Endothelial cell of umbilical vein (primary cell): Measurements from ENCODE around the gene PLXNA4. TPM values are rescaled to one million over a fixed set of nuclear protein-coding genes. Genes with fewer than 3 reads are reported as not detected.

Source experiments
- BruUV-seq: library from RNA; stranded (reverse); fragments of 400-500 nt; replicated peaks from 2 replicates; lab custom pipeline; 2021; lab: Mats Ljungman, UMichigan
- CTCF ChIA-PET: fragments of 300-600, 350-600 bp; sonication (Branson Sonifier 250); formaldehyde crosslinking; loops from one replicate; lab custom pipeline; 2021; ENCODE audit warnings: antibody characterized with exemption, inconsistent platforms; lab: Charles Lee
- POLR2A ChIA-PET: fragments of 300-600, 350-600 bp; sonication (Branson Sonifier 250); formaldehyde crosslinking; loops from one replicate; lab custom pipeline; 2021; ENCODE audit warnings: antibody characterized with exemption, inconsistent platforms; lab: Charles Lee
- DNase-seq: peaks from one replicate; pipeline ENCODE4 v3.0.0-alpha.2; 2011; ENCODE audit warnings: low read depth, low spot score
- FAIRE-seq: peaks from 2 replicates; lab custom pipeline; 2011; peaks lifted over from hg19 to GRCh38; lab: Jason Lieb, UNC
- H2AFZ ChIP-seq: 2 replicates; pipeline ENCODE4 v1.6.0; 2012; ENCODE audit warnings: low read depth, low read length, control low read depth, inconsistent platforms
- H3K27ac ChIP-seq: 2 replicates; pipeline ENCODE4 v1.5.1; 2011; ENCODE audit warnings: low read depth, mild to moderate bottlenecking, control low read depth, low read length, moderate library complexity; ENCODE audit not compliant: insufficient read depth
- H3K27me3 ChIP-seq, 2 experiments: 2 replicates each; pipeline versions ENCODE4 v1.6.0 to v1.6.1; 2011; ENCODE audit warnings: low read length in 2 of 2, mixed read lengths in 1 of 2; ENCODE audit not compliant: control insufficient read depth in 2 of 2, insufficient read depth in 2 of 2
- H3K36me3 ChIP-seq, 2 experiments: 2 replicates in 1 of 2; 3 replicates in 1 of 2; pipeline ENCODE4 v1.5.1; 2011; ENCODE audit warnings: low read length in 2 of 2, mild to moderate bottlenecking in 1 of 2, moderate library complexity in 1 of 2; ENCODE audit not compliant: control insufficient read depth in 2 of 2, insufficient read depth in 2 of 2; ENCODE audit errors: extremely low read depth in 1 of 2
- H3K4me1 ChIP-seq: 3 replicates; pipeline ENCODE4 v1.5.1; 2011; ENCODE audit warnings: mild to moderate bottlenecking, low read length; ENCODE audit not compliant: control insufficient read depth, insufficient read depth; ENCODE audit errors: extremely low read depth
- H3K4me2 ChIP-seq: 2 replicates; pipeline ENCODE4 v1.6.1; 2011; ENCODE audit warnings: low read length, control low read depth, mixed read lengths; ENCODE audit not compliant: insufficient read depth
- H3K4me3 ChIP-seq, 3 experiments: fragments of 200-600 bp in 1 of 3; sonication (generic), shearing (Covaris generic) in 1 of 3; replicated peaks in 1 of 3; 2 replicates each; pipeline ENCODE4 v1.5.1; 2011 to 2016; ENCODE audit warnings: control low read depth in 3 of 3, low read length in 3 of 3, mild to moderate bottlenecking in 2 of 3, inconsistent platforms in 1 of 3, low read depth in 1 of 3, moderate library complexity in 1 of 3; ENCODE audit not compliant: insufficient read depth in 1 of 3
- H3K79me2 ChIP-seq: 2 replicates; pipeline ENCODE4 v1.6.0; 2012; ENCODE audit warnings: low read length, inconsistent platforms; ENCODE audit not compliant: control insufficient read depth, insufficient read depth
- H3K9ac ChIP-seq: replicated peaks from 2 replicates; pipeline ENCODE3; 2011; ENCODE audit warnings: low read length, control low read depth; ENCODE audit not compliant: insufficient read depth; ENCODE audit errors: extremely low read depth
- H3K9me1 ChIP-seq: replicated peaks from 3 replicates; pipeline ENCODE4 v1.6.0; 2011; ENCODE audit warnings: mild to moderate bottlenecking, low read length; ENCODE audit not compliant: control insufficient read depth, insufficient read depth; ENCODE audit errors: extremely low read depth
- H3K9me3 ChIP-seq: replicated peaks from 2 replicates; pipeline ENCODE4 v1.5.1; 2012; ENCODE audit warnings: low read length, inconsistent platforms; ENCODE audit not compliant: control insufficient read depth, insufficient read depth
- H4K20me1 ChIP-seq: replicated peaks from 2 replicates; pipeline ENCODE3; 2011; ENCODE audit warnings: mild to moderate bottlenecking, low read length; ENCODE audit not compliant: control insufficient read depth, insufficient read depth; ENCODE audit errors: extremely low read depth
- FOS ChIP-seq: IDR thresholded peaks from 2 replicates; pipeline ENCODE4 v1.6.1; 2011; ENCODE audit warnings: mild to moderate bottlenecking, low read length, moderate library complexity, borderline replicate concordance; ENCODE audit not compliant: insufficient read depth
- GATA2 ChIP-seq: IDR thresholded peaks from 2 replicates; pipeline ENCODE4 v1.7.0; 2011; ENCODE audit warnings: low read depth, mild to moderate bottlenecking, moderate library complexity, mixed read lengths, low read length; ENCODE audit not compliant: insufficient read length, insufficient read depth
- JUN ChIP-seq: IDR thresholded peaks from 2 replicates; pipeline ENCODE4 v1.6.1; 2011; ENCODE audit warnings: borderline replicate concordance, low read depth; ENCODE audit not compliant: insufficient read length, insufficient read depth
- MYC ChIP-seq: IDR thresholded peaks from one replicate; pipeline ENCODE4 v1.6.1; 2011; ENCODE audit warnings: mild to moderate bottlenecking, low read depth, low read length
- POLR2A ChIP-seq: IDR thresholded peaks from 2 replicates; pipeline ENCODE4 v1.6.1; 2012; ENCODE audit warnings: low read depth, mild to moderate bottlenecking, control low read depth, low read length
- dilution Hi-C: fragments of 300-500 bp; cut with MboI; formaldehyde crosslinking; loops from one replicate; pipeline ENCODE4 v1.15.0; 2019; ENCODE audit warnings: low sequenced_read_pairs; ENCODE audit not compliant: extremely low pct_ligation_motif_present
- intact Hi-C: fragments of 100-400 bp; cut with micrococcal nuclease; formaldehyde crosslinking; loops from one replicate; pipeline ENCODE4 v1.10.0; 2022
- polyA plus RNA-seq, 4 experiments: library from polyadenylated mRNA; depleted of rRNA in 3 of 4; stranded (reverse) in 3 of 4; unstranded in 1 of 4; fragments of >200 nt; gene quantifications; 2 replicates each; pipeline versions ENCODE4 v1.2.1 to v1.2.3, GENCODE V29; 2011 to 2012; ENCODE audit warnings: missing spikeins in 1 of 4
- total RNA-seq: library from RNA; stranded (reverse); gene quantifications from 2 replicates; pipeline ENCODE4 v1.2.3, GENCODE V29; 2021
- TF ChIP-seq, protein P1 (sequence below): IDR thresholded peaks from 2 replicates; pipeline ENCODE4 v1.6.1; 2011; ENCODE audit not compliant: insufficient read depth, insufficient read length

PLXNA4 gene
- total and polyA plus RNA-seq, 2 donors (not counting 3 experiments of a cell fraction or from before 2014, with no cell fraction given), result 12.1 to 20.4 TPM

DNA sequence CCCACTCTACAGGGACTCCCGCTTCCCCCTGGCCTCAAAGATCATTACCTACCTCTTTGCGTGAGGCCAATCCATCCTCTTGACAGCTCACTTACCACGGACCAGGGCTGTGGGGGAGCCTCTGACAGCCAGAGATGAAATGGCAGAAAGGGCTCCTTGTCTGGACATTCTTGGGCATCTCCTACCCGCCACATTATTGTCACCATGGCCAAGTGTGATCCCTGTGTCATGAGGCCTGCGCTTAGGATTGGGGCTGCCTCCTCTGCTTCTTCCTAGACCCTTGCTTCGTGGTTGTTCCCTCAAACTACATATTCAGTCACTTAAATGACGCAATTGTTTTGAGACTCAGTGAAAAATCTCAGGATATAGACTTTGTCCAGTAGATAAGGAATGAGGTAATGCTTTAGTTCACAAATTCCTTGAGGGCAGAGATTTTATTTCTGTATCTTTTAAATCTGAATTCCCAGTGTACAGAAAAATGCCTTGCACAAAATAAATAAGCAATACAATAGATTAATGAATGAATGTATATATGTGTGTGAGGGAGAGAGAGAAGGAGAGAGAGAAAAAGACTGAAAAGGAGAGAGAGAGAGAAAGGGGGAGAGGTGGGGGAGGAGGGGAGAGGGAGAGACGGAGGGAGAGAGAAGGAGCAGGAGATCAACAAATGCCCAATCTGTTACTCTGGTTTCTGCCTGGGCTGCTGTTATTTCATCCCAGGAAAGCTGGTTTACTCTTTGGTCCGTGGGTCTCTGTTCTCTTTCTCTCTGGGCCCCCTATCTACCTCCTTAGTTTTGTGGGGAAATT lies 159.0 kb downstream of the PLXNA4 start:
- H3K36me3 ChIP-seq, result no peaks in the 10 kb centered on the region
- no peaks in the 10 kb centered on the region for H3K79me2 ChIP-seq
- H4K20me1 ChIP-seq, result no peaks in the 10 kb centered on the region
- intact Hi-C loops, result no loop called here
- H3K4me1 ChIP-seq, result peaks cover 42% of the 10 kb centered on the region
- H3K27ac ChIP-seq, result peak overlapping the region; percentile 87
- no peak overlapping the region for H3K4me2 ChIP-seq
- FAIRE-seq (peak; percentile 74), DNase-seq (peak; percentile 83)
- no peaks in the 10 kb centered on the region for H3K27me3 ChIP-seq
- no peaks in the 10 kb centered on the region for H3K9me3 ChIP-seq
- CTCF ChIA-PET, result interaction anchor here (2.7 kb wide), 1 partner anchor 13 kb away, joined by 14 read pairs; no protein-coding TSS in a partner anchor
- H3K9ac ChIP-seq, result peak overlapping the region; percentile 41
- POLR2A ChIA-PET, result no interaction called here
- H3K4me3 ChIP-seq, result no peak overlapping the region
- H2AFZ ChIP-seq, result peak overlapping the region; percentile 3
- dilution Hi-C loops, result no loop called here
- BruUV-seq, result no TSS peak
- H3K9me1 ChIP-seq, result no peaks in the 10 kb centered on the region
- peak; percentile 34 for TF ChIP-seq GATA2
- peak; percentile 81 for TF ChIP-seq JUN
- TF ChIP-seq MYC, result no peak

DNA sequence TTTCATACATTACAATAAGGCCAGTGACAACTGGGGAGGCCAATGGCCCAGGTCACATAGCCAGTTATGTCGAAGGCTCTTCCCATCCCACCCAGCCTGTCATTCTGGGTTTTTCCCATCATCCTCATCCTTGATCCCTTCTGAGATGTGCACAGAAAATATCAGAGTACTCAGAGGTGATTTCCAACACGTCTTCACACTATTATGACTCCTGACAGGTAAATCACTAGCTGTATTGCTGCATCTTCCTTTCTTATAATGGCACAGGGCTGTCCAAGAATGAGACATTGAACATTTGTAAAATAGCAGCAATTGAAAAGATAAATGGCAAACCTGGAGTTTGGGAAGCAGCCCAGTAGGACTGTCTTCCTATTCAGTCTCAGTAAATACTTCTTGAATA lies 159.9 kb downstream of the PLXNA4 start:
- BruUV-seq, result no TSS peak
- no peaks in the 10 kb centered on the region for H3K27me3 ChIP-seq
- no peaks in the 10 kb centered on the region for H4K20me1 ChIP-seq
- H3K36me3 ChIP-seq, result no peaks in the 10 kb centered on the region
- H3K9me3 ChIP-seq, result no peaks in the 10 kb centered on the region
- DNase-seq (no peak), FAIRE-seq (no peak)
- no peak overlapping the region for H3K4me2 ChIP-seq
- POLR2A ChIA-PET, result no interaction called here
- CTCF ChIA-PET, result no interaction called here
- intact Hi-C loops (no loop called here), dilution Hi-C loops (no loop called here)
- no peaks in the 10 kb centered on the region for H3K9me1 ChIP-seq
- no peak overlapping the region for H3K9ac ChIP-seq
- H3K4me1 ChIP-seq, result peaks cover 40% of the 10 kb centered on the region
- no peak overlapping the region for H3K4me3 ChIP-seq
- TF ChIP-seq POLR2A (no peak), FOS (no peak)
- TF ChIP-seq, protein P1, sequence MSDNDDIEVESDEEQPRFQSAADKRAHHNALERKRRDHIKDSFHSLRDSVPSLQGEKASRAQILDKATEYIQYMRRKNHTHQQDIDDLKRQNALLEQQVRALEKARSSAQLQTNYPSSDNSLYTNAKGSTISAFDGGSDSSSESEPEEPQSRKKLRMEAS, result no peak
- H3K79me2 ChIP-seq, result no peaks in the 10 kb centered on the region
- no peak overlapping the region for H2AFZ ChIP-seq
- H3K27ac ChIP-seq, result no peak overlapping the region
